Nucleus accumbens (tissue), 56 donors: ENCODE measurements around the gene TESMIN.

Source experiments
- DNase-seq, 56 donors: peaks; one replicate each; lab custom pipeline; 2025; lab: John Stamatoyannopoulos, UW

The TESMIN gene, protein sequence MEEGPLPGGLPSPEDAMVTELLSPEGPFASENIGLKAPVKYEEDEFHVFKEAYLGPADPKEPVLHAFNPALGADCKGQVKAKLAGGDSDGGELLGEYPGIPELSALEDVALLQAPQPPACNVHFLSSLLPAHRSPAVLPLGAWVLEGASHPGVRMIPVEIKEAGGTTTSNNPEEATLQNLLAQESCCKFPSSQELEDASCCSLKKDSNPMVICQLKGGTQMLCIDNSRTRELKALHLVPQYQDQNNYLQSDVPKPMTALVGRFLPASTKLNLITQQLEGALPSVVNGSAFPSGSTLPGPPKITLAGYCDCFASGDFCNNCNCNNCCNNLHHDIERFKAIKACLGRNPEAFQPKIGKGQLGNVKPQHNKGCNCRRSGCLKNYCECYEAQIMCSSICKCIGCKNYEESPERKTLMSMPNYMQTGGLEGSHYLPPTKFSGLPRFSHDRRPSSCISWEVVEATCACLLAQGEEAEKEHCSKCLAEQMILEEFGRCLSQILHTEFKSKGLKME

DNA sequence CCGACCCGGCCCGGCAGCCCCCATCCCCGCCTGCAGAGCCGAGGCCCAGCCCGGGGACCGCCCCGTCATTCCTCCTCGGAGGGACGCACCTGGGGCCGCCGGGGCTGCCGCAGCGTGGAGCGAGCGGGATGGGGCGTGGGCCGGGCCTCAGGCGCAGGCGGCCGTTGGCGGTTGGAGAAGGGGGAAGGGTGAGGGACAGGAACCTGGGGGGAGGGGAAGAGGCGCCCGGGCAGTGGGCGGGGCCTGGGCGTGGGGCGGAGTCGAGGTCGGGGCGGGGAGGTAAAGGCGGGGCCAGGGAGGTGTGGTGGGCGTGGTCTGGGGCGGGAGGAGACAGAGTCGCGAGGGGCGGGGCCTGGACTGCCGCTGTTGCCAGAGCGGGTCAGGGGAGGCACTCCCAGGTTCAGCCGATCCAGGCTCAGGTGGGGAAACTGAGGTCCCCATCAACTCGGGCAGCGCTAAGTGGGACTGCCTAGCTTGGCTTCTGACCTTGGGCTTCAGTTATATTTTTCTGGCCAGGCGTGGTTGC, at the start of gene TESMIN:
TESMIN (minus strand) TSS at position 190 of the 526 bp plus-strand sequence. CDS start 860 bp downstream, outside the sequence.
- peak in 45 of 56 donors; percentile 2 to 82 (median 39) for DNase-seq

DNA sequence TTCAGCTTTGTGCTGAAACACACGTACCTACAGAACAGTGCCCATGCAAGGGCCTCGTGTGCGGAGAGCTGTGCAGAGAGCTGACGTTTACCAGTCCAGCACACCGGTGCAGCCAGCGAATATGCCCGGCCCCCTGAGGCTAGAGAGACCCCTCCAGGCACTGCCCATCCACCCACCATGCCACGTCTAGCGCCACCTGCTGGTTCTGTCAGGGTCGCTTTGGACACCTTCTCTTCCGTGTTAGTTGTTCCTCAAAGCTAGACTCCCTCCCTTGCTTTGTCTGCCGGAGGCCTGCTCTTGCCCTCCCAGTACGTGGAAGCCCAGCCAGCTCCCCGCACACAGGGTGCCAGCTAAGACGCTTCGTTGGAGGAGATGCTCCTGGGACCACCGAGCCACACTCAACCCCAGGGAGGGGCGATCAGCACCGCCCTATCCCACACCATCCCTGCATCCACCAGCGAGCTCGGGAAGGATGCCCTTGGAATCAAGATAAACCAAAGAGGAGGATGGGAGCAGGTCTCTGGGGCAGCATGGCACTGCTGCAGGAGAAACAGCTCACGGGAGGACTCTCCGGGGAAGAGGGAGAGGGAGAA, 47.0 kb upstream of the TESMIN start:
- peak in 3 of 56 donors; percentile 5 to 21 (median 8) for DNase-seq

DNA sequence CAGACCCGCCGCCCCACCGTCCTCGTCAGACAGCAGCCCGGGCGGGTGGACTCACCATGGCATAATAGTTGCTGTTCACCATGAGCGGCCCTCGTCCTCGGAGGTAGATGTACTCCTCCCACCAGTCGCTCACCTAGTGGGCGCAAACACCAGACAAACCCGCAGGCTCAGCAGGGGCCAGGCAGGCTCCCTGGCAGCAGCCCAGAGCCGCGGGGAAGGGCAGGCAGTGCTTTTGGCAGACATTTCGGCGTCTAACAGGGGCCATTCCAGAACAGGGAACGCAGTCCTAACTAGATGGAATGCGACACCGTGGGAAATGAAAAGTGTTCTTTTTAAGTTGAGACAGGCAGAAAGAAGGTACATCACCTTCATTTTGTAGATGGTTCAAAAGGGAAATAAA, 45.5 kb upstream of the TESMIN start:
- peak in 9 of 56 donors; percentile 0 to 34 (median 13) for DNase-seq

DNA sequence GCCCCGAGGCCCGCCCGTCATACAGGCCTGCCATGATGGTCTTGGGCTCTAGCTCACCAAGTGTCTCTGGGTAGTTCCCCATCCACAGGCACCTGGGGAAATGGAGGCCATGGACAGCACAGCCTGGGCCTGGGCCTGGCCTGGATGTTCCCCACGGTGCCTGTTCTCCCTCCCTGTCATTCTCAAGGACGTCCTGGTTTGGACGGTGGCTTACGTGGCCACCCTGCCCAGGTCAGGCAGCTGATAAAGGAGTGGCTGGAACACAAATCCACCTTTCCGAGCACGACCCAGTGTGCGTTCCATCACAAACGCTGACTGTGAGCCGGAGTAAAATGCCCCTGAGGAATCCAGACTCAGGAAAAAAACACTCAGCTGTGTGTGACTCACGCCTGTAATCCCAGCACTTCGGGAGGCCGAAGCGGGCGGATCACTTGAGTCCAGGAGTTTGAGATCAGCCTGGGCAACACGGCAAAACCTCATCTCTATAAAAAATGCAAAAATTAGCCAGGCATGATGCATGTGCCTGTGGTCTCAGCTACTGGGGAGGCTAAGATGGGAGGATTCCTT, 41.2 kb upstream of the TESMIN start:
- no peak for DNase-seq

DNA sequence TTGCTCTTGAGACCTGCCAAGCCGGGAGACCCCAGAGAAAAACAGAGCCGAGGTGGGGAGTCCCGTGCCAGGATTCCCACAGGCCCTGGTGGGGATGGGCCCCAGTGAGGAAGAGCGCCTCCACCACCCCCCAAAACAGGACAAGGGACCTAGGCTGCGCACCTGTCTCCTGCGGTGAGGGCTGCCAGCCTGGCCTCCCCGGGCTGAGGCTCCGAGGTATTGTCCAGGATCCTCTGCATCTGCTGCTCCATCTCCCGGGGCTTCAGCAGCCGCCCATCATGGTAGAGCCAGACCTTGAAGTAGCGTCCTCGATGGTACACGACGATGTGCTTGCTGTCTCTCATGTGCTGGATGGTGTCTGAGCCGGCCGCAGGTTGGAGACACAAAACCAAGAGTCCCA, 33.3 kb upstream of the TESMIN start:
- no peak for DNase-seq

DNA sequence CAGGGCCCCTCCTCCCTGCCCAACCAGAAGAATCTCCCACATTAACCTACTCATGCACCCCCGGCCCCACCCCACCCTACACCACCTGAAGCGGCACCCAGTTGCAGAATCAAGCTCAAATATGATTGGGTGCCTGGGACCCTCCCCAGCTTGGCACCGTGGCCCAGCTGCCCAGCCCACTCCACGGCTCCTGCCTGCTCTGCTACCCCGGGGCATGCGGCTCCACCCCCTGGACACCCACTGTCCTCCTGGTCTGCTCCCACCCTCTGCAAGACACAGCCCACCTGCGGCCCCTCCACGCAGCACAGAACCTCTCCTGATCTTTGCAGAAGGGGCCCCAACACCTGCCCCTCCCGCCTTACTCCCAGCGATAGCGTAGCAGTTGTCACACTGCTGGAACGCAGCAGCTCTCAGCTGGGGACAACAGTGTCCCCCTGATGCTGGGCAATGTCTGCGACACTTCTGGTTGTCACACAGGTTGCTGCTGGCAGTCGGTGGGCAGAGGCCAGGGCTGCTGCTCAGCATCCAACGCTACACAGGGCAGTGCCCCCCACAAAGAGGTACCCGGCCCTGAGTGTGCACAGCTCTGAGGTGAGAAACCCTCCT, 32.0 kb upstream of the TESMIN start:
- no peak for DNase-seq

DNA sequence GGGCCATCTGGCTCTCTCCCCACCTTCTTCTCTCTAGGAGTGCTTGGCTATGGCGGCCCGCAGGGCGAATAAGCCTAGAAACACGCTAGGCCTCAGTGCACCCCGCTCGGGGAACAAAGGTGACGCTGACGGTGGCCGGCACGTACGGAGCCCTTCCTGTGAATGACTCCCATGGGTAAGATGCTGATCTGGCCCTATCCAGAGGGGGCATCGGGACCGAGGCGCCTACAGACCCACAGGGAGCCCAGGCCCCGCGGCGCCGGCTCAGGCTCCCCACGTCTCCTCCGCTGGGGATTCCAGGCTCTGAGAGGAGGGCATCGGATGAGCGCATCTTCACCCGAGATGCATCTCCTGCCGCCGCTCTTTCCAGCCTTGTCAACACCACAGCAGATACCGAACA, 31.4 kb upstream of the TESMIN start:
- DNase-seq: no peak

DNA sequence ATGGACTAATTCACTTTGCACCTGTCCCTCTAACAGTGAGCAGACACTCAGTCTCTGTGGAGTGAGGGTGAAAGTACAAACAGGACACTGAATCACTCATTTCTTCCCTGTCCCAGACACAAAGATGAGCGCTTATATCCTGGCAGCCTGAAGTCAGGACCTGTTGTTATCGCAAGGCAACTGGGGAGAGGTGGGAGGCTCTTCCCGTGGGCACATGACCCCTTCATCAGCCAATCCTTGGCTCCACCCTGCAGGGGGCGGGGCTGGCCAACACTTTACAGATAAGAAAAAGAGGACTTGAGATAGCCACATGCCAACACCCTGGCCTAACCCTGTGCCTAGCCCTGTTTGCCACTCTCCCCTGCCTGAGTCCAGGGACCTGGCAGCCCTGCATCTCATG, 29.5 kb upstream of the TESMIN start:
- DNase-seq: no peak

DNA sequence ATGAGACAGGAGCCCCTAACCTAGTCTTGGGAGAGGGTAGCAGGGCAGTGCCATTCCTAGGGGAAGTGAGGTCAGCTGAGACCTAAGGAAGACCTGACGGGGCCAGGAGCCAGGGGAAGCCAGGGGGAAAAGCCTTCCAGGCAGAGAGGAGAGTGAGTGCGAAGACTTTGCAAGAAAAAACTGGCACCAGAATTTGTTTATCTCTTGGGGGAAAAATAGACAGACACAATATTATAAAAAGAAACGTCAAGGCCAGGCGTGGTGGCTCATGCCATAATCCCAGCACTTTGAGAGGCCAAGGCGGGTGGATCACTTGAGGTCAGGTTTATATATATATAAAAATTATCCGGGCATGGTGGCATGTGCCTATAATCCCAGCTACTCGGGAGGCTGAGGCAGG, 26.9 kb upstream of the TESMIN start:
- no peak for DNase-seq

DNA sequence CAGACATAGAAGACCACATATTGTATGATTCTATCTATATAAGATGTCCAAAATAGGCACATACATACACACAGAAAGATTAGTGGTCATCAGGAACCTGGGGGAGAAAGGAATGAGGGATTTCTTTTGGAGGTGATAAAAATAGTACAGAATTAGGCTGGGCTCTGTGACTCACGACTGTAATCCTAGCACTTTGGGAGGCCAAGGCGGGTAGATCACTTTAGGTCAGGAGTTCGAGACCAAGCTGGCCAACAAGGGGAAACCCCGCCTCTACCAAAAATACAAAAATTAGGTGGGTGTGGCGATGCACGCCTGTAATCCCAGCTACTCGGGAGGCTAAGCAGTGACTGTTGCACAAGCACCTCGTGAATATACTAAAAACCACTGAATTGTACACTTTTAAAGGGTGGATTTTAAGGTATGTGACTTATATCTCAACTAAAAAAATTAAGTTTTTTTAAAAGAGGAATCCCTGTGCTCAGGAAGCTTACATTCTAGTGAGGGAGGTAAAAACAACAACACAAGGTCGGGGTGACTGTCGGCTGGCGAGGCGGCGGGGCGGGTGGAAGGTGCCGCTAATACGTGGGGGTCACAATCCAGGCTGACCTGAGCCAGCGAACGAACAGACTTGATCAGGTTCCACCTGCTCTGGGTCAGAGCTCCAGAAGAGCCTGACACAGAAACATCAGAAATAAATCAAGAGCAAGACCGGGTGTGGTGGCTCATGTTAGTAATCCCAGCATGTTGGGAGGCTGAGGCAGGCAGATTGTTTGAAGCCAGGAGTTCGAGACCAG, 25.3 kb upstream of the TESMIN start:
- DNase-seq: no peak

DNA sequence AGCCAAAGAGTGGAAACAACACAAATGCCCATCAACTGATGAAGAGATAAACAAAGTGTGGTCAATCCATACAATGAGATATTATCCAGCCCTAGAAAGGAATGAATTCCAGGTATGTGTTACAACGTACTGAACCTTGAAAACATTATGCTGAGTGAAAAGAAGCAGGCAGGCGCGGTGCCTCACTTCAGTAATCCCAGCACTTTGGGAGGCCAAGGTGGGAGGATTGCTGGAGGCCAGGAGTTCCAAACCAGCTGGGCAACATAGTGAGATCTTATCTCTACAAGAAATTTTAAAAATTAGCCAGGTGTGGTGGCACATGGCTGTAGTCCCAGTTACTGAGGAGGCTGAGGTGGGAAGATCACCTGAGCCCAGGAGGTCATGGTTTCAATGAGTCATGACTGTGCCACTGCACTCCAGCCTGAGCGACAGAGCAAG, 24.6 kb upstream of the TESMIN start:
- DNase-seq: no peak

DNA sequence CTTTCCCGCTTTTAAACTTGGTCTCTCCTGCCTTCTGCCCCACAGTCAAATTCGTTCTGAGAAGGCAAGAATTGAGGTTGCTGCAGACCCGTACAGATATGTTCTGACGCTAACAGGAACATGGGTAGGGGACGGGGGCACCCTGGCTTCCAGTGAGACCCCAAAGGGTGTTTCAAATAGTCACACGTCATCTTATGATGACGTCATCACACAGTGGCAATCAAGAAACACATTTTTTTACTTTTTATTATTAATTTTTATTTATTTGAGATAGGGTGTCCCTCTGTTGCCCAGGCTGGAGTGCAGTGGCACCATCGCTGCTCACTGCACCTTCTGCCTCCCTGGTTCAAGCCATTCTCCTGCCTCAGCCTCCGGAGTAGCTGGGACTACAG, 22.9 kb upstream of the TESMIN start:
- no peak for DNase-seq

DNA sequence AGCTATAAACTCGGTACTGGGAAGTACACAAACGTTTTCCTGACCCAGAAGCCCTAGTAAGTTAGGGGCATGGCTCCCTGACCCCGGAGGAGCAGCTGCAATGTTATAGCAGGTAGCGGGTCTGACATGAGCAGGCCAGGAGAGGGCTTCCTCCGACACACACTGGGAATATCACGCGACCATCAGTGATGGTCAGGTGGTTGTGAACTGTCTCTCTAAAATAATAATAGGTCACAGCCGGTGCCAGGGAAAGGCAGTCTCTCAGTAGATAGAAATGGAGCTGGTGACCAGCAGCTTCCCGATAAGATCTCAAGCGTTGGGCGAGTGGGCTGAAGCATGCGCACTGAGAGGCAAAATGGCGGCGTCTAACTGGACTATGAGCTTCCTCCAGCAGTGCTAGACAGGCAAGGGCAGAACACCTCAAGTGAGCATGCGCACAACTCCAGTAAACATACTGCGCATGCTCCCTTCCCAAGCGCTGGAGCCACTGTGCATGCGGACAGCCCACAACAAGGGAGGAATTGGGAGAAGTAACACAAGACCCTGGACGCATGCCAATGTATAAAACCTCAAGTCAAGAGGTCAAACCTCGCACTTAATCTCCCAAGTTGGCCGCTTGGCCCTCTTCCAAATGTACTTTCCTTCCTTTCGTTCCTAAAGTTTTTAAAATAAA, 22.3 kb upstream of the TESMIN start:
- DNase-seq: no peak

DNA sequence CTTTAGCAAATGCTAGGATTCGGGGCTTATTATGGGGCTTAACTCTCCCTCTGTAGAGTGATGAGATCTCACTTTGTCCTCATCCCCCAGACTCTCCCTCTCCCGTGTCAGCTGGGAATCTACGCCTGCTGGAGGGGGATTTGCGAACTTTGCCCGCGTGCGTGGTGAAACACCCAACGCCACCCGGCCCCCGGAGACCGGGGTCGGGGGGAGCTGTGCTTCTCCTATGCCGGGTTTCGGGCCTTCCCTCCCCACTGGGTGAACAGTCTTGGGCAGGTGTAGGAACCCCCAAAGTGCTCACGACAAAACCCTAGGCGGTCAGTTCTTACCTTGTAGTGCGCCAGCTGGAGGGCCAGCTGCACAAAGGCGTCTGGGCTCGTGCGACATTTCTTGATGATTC, 21.6 kb upstream of the TESMIN start:
- DNase-seq: no peak

DNA sequence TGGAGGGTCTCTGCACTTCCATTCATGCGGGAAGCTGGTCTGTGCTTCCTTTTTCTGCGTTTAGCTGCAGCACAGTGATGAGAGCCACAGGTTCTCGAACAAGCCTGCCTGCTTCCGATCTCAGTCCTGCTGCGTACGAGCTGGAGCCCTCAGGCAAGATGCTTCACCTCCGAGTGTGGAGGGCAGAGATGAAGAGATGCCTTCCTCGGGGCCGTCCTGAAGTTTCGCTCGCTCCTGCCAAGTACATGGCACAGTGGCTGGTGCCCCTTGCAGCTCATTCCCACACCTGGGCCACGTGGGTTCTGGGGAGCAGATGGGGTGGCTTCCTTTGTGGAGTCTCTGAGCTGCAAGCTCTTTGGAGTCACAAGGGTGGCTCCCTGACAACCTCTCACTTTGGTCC, 19.5 kb upstream of the TESMIN start:
- DNase-seq: no peak

DNA sequence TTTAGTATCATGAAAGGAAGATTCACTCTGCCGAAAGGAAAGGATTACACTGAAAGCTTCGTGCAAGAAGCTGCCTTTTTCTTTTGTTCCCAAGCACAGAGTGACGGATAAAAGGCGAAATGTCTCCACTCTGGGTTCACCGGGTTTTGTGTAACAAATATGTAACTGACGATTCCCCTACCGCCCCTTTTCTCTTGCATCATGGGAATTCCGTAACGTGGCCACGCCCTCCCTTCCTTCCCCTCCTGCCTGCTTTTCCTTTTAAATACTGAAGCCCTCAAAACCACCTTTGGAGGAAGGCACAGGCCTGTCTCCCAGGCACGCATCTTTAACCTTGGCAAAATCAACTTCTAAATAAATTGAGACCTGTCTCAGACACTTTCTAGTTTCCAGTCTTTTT, 16.4 kb upstream of the TESMIN start:
- DNase-seq: no peak

DNA sequence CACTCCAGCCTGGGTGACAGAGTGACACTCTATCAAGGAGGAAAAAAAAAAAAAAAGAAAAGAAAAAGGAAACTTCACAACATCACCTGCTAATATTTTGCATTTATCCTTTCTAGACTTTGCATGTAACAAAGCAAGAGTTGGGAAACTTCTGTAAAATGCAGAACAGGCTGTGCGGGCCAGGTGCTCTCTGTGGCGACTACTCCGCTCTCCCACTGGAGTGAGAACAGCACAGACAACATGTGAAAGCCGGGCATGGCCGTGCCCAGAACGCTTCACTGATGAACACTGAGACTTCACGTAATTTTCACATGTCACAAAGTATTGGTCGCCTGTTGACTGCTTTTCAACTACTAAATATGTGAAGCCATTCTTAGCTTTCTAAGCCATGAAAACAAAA, 15.5 kb upstream of the TESMIN start:
- DNase-seq: no peak

DNA sequence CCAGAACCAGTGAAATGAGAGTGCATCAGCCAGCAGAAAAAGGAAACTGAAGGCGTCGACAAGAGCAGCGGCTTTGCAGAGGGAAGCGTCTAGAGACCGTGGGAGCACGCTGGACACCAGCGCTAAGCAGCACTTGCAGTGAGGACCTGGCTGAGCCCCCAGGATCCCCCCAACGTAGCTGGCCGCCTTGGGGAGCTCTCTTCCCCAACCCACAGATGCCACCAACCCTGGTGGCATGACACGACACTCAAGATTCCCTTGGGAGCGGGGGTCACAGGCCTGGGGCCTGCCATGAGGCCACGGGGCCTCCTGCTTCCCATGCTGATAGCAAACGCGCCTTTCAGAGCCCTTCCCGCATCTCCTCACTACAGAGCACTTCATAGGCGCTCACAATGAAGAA, 13.4 kb upstream of the TESMIN start:
- no peak for DNase-seq

DNA sequence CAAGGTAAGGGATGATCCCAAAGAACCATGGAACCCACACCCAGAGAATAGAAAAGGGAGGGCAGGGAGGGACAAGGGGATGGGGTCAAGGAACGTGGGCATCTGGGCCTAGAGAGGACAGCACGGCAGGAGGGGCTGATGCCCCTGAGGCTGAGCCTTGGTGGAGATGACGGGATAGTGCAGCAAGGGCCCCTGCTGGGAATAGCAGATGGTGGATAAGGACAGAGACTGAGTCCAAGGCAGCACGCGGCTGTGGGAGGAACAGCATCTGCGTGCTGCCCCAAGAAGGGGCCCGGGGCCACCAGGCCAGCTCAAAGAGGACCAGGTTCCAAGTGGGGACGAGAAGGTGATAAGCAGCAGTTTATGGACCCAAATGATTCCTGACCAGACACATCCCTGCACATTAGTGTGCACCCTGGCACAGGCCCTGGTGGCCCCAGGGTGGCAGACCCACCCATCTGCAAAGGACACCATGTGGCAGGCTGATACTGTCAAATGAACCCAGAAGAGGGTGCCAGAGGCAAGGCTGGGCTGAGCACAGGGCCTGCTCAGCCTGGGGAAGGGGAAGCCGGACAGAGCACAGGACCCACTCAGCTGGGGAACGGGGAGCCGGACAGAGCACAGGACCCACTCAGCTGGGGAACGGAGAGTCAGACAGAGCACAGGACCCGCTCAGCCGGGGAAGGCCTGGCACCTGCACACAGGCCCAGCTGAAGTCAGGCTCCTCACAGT, 12.8 kb upstream of the TESMIN start:
- DNase-seq: no peak
